Panc1 (cell line): Measurements from ENCODE around the gene FBXL17. TPM values are rescaled to one million over a fixed set of nuclear protein-coding genes. Genes with fewer than 3 reads are reported as not detected.

ENCODE experiments used
- ATAC-seq: fragments of 200-7000 bp; cut with Tn5 transposase; 2 replicates; pipeline ENCODE4 v1.9.1; 2020; ENCODE audit warnings: mild to moderate bottlenecking, moderate library complexity
- BruUV-seq: library from RNA; stranded (reverse); fragments of 400-500 nt; replicated peaks from 2 replicates; lab custom pipeline; 2021; lab: Mats Ljungman, UMichigan
- CTCF ChIA-PET: fragments of 300-600 bp; sonication (Branson Sonifier 250); formaldehyde crosslinking; loops from one replicate; lab custom pipeline; 2022; ENCODE audit warnings: antibody characterized with exemption; lab: Charles Lee
- POLR2A ChIA-PET: fragments of 300-600 bp; sonication (Branson Sonifier 250); formaldehyde crosslinking; loops from one replicate; lab custom pipeline; 2022; ENCODE audit warnings: antibody characterized with exemption; lab: Charles Lee
- DNase-seq: peaks from one replicate; pipeline ENCODE4 v3.0.0-alpha.2; 2010; ENCODE audit warnings: low read depth, low spot score
- H3K27ac ChIP-seq: 2 replicates; pipeline ENCODE4 v1.5.1; 2011; ENCODE audit warnings: mild to moderate bottlenecking, low read length, inconsistent platforms
- H3K27me3 ChIP-seq: fragments of 200-500 bp; sonication (Bioruptor generic); 2 replicates; pipeline ENCODE4 v1.6.0; 2014; ENCODE audit warnings: low read length, inconsistent platforms; ENCODE audit not compliant: control insufficient read depth, insufficient read depth
- H3K36me3 ChIP-seq: fragments of 200-500 bp; sonication (Bioruptor generic); 2 replicates; pipeline ENCODE4 v1.5.1; 2014; ENCODE audit warnings: inconsistent platforms, mild to moderate bottlenecking, low read length, moderate library complexity; ENCODE audit not compliant: control insufficient read depth, insufficient read depth
- H3K4me1 ChIP-seq: 2 replicates; pipeline ENCODE4 v1.5.1; 2011; ENCODE audit warnings: inconsistent platforms, mild to moderate bottlenecking, low read length, moderate library complexity; ENCODE audit not compliant: control insufficient read depth, insufficient read depth
- H3K4me3 ChIP-seq, 2 experiments: 2 replicates each; pipeline ENCODE4 v1.5.1; 2011 to 2012; ENCODE audit warnings: low read depth in 2 of 2, low read length in 2 of 2, mild to moderate bottlenecking in 2 of 2, inconsistent platforms in 1 of 2, moderate library complexity in 1 of 2
- H3K9me3 ChIP-seq: fragments of 200-500 bp; sonication (Bioruptor generic); 2 replicates; pipeline ENCODE4 v1.5.1; 2014; ENCODE audit warnings: low read depth, mild to moderate bottlenecking, inconsistent platforms, low read length, moderate library complexity; ENCODE audit not compliant: control insufficient read depth, insufficient read depth
- CTCF ChIP-seq: fragments of 450-650 bp; IDR thresholded peaks from 2 replicates; pipeline ENCODE4 v1.5.1; 2017; ENCODE audit warnings: mild to moderate bottlenecking
- POLR2AphosphoS5 ChIP-seq: IDR thresholded peaks from 2 replicates; pipeline ENCODE4 v1.6.1; 2012; ENCODE audit warnings: mild to moderate bottlenecking, low read depth, low read length, moderate library complexity
- SIN3A ChIP-seq: IDR thresholded peaks from 2 replicates; pipeline ENCODE4 v1.6.1; 2012; ENCODE audit warnings: low read depth, mild to moderate bottlenecking, low read length, moderate library complexity, borderline replicate concordance; ENCODE audit not compliant: insufficient read depth
- TCF7L2 ChIP-seq: IDR thresholded peaks from 2 replicates; pipeline ENCODE4 v1.6.1; 2011; ENCODE audit warnings: mild to moderate bottlenecking, low read depth, low read length, inconsistent platforms
- in situ Hi-C: cut with HindIII; loops from 2 replicates; pipeline ENCODE4 v1.10.0; 2016; ENCODE audit warnings: low sequenced_read_pairs, low pct_unique_long_range_greater_than_20kb
- intact Hi-C: fragments of 100-400 bp; cut with micrococcal nuclease; formaldehyde crosslinking; loops from one replicate; pipeline ENCODE4 v1.10.0; 2022; ENCODE audit not compliant: unreplicated experiment
- total RNA-seq: library from RNA; stranded (reverse); gene quantifications from one replicate; pipeline ENCODE4 v1.2.1, GENCODE V29; 2021; ENCODE audit not compliant: unreplicated experiment
- TF ChIP-seq, protein P1 (sequence below), 2 experiments: IDR thresholded peaks; 2 replicates each; pipeline ENCODE4 v1.6.1; 2011 to 2012; ENCODE audit warnings: low read depth in 2 of 2, control low read depth in 1 of 2, low read length in 1 of 2, mild to moderate bottlenecking in 1 of 2, moderate library complexity in 1 of 2; ENCODE audit not compliant: insufficient read depth in 1 of 2

FBXL17 gene
- total RNA-seq, 1 experiment from 2014 or later = 17.4 TPM

DNA sequence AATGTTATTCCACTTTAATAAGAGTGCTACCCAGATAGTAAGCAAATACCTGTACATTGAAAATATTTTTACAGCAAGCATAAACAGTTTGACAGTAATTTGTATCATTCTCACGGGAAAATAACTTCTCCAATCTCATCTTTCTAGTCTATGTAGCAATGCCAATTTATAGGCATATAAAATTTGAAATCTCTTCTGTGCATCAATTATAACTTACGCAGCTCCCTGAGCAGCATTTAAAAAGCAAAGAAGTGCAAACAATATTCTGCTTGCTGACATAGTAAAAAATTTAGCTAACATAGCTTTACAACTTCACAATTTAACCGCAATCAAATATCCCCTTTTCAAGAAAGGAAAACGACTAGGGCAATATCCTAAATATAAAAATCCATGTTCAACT is 257.3 kb downstream of the FBXL17 start:
- no peak for DNase-seq
- CTCF ChIA-PET = no interaction called here
- intact Hi-C loops (no loop called here), in situ Hi-C loops (no loop called here)
- H3K27me3 ChIP-seq = no peaks in the 10 kb centered on the region
- POLR2A ChIA-PET = interaction anchor here (0.6 kb wide), 1 partner anchor 28 kb away, joined by 9 read pairs; no protein-coding TSS in a partner anchor
- ATAC-seq = no peak
- no peak overlapping the region for H3K4me3 ChIP-seq
- no peak for TF ChIP-seq TCF7L2
- no peak for TF ChIP-seq SIN3A
- TF ChIP-seq, protein P1, sequence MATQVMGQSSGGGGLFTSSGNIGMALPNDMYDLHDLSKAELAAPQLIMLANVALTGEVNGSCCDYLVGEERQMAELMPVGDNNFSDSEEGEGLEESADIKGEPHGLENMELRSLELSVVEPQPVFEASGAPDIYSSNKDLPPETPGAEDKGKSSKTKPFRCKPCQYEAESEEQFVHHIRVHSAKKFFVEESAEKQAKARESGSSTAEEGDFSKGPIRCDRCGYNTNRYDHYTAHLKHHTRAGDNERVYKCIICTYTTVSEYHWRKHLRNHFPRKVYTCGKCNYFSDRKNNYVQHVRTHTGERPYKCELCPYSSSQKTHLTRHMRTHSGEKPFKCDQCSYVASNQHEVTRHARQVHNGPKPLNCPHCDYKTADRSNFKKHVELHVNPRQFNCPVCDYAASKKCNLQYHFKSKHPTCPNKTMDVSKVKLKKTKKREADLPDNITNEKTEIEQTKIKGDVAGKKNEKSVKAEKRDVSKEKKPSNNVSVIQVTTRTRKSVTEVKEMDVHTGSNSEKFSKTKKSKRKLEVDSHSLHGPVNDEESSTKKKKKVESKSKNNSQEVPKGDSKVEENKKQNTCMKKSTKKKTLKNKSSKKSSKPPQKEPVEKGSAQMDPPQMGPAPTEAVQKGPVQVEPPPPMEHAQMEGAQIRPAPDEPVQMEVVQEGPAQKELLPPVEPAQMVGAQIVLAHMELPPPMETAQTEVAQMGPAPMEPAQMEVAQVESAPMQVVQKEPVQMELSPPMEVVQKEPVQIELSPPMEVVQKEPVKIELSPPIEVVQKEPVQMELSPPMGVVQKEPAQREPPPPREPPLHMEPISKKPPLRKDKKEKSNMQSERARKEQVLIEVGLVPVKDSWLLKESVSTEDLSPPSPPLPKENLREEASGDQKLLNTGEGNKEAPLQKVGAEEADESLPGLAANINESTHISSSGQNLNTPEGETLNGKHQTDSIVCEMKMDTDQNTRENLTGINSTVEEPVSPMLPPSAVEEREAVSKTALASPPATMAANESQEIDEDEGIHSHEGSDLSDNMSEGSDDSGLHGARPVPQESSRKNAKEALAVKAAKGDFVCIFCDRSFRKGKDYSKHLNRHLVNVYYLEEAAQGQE (IDR thresholded peaks at IDR 0.05; ENCODE audit: insufficient read depth in 1 of 2, low read depth in 2 of 2, low read length in 1 of 2) = no peak
- no peak for TF ChIP-seq POLR2AphosphoS5
- TF ChIP-seq CTCF = no peak
- H3K36me3 ChIP-seq = no peaks in the 10 kb centered on the region
- no peaks in the 10 kb centered on the region for H3K4me1 ChIP-seq
- no TSS peak for BruUV-seq
- no peaks in the 10 kb centered on the region for H3K9me3 ChIP-seq
- H3K27ac ChIP-seq = no peak overlapping the region

DNA sequence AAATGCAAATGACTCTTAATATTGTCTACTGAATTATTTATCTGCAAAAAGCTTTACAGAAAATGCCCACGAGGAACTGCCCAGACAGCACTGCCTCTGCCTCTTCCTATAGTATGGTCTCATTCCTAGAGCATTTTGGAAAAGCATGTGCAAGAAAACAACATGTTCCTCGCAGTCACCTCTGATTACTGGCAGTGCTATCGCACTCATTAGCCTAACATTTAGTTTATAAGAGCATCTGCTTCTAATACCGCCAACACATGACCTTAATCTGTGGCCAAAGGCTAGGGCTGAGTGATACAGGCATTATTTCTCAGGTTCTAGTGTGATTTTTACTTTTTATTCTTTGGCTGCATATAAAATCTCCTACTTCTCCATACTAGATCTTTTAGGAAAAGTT is 259.2 kb downstream of the FBXL17 start:
- BruUV-seq = no TSS peak
- Histone ChIP-seq H3K4me1 (no peaks in the 10 kb centered on the region), H3K4me3 (no peak overlapping the region), H3K27ac (no peak overlapping the region), H3K9me3 (no peaks in the 10 kb centered on the region), H3K27me3 (no peaks in the 10 kb centered on the region), H3K36me3 (no peaks in the 10 kb centered on the region)
- no peak for TF ChIP-seq POLR2AphosphoS5
- no peak for TF ChIP-seq TCF7L2
- no peak for TF ChIP-seq SIN3A
- TF ChIP-seq CTCF = no peak
- TF ChIP-seq, protein P1 (IDR thresholded peaks at IDR 0.05; ENCODE audit: insufficient read depth in 1 of 2, low read depth in 2 of 2, low read length in 1 of 2) = no peak
- CTCF ChIA-PET = no interaction called here
- DNase-seq (no peak), ATAC-seq (no peak)
- POLR2A ChIA-PET = no interaction called here
- in situ Hi-C loops = no loop called here
- intact Hi-C loops = no loop called here
